Esophagus squamous epithelium (tissue), 5 donors: Measurements from ENCODE around the gene CORO2A. TPM values are rescaled to one million over a fixed set of nuclear protein-coding genes. Genes with fewer than 3 reads are reported as not detected.
A peak's percentile ranks its signal among the peaks of the same experiment; 100 is the strongest.

ENCODE experiments used
- DNase-seq: peaks from one replicate; lab custom pipeline; 2025; lab: John Stamatoyannopoulos, UW
- H3K27ac ChIP-seq, 4 donors: fragments of 200-600 bp; sonication (generic); one replicate each; pipeline ENCODE4 v1.5.1; 2016 to 2019; ENCODE audit warnings: mild to moderate bottlenecking in 1 of 4
- H3K27me3 ChIP-seq, 4 donors: fragments of 200-600 bp; sonication (generic); 1 replicate in 3 of 4; 2 replicates in 1 of 4; pipeline versions ENCODE4 v1.5.1 to v1.6.0; 2017 to 2021; ENCODE audit warnings: antibody characterized with exemption in 1 of 4
- H3K36me3 ChIP-seq, 3 donors: fragments of 200-600 bp; sonication (generic); one replicate each; pipeline ENCODE4 v1.5.1; 2016 to 2019
- H3K4me1 ChIP-seq, 3 donors: fragments of 200-600 bp; sonication (generic); one replicate each; pipeline ENCODE4 v1.5.1; 2017 to 2019
- H3K4me3 ChIP-seq, 4 donors: fragments of 200-600 bp; sonication (generic); 1 replicate in 3 of 4; 2 replicates in 1 of 4; pipeline ENCODE4 v1.5.1; 2016 to 2019; ENCODE audit warnings: mild to moderate bottlenecking in 2 of 4, moderate library complexity in 1 of 4
- H3K9me3 ChIP-seq, 3 donors: fragments of 200-600 bp; sonication (generic); one replicate each; pipeline ENCODE4 v1.5.1; 2016 to 2019
- POLR2A ChIP-seq, 4 donors: fragments of 450-650 bp; IDR thresholded peaks; one replicate each; pipeline ENCODE4 v1.6.1; 2017; ENCODE audit warnings: antibody characterized with exemption in 4 of 4, mild to moderate bottlenecking in 4 of 4, moderate library complexity in 3 of 4
- WGBS, 2 donors: methylation state at CpG; one replicate each; pipeline ENCODE4 v1.1.5; 2018; 5-methylcytosine and 5-hydroxymethylcytosine counted together
- intact Hi-C: fragments of 100-400 bp; cut with DNase I; formaldehyde crosslinking; loops from one replicate; pipeline ENCODE4 v1.15.0; 2022
- total RNA-seq, 4 donors: library from RNA; depleted of rRNA; stranded (reverse); fragments of >200 nt; gene quantifications; one replicate each; pipeline ENCODE4 v1.1.0, GENCODE V29; 2016
- TF ChIP-seq, protein P1 (sequence below), 6 experiments: fragments of 450-650 bp in 4 of 6; fragments of 200-600 bp in 2 of 6; sonication (generic) in 2 of 6; IDR thresholded peaks; one replicate each; pipeline ENCODE4 v1.5.1; 2016 to 2019; ENCODE audit warnings: antibody characterized with exemption in 6 of 6, mild to moderate bottlenecking in 4 of 6, moderate library complexity in 4 of 6
- donor health status: DM: yes; HTN: yes; CAD: no.

The CORO2A gene
- total RNA-seq, 4 donors from 2014 or later = 15.6 to 27.6 (median 26.1) TPM

DNA sequence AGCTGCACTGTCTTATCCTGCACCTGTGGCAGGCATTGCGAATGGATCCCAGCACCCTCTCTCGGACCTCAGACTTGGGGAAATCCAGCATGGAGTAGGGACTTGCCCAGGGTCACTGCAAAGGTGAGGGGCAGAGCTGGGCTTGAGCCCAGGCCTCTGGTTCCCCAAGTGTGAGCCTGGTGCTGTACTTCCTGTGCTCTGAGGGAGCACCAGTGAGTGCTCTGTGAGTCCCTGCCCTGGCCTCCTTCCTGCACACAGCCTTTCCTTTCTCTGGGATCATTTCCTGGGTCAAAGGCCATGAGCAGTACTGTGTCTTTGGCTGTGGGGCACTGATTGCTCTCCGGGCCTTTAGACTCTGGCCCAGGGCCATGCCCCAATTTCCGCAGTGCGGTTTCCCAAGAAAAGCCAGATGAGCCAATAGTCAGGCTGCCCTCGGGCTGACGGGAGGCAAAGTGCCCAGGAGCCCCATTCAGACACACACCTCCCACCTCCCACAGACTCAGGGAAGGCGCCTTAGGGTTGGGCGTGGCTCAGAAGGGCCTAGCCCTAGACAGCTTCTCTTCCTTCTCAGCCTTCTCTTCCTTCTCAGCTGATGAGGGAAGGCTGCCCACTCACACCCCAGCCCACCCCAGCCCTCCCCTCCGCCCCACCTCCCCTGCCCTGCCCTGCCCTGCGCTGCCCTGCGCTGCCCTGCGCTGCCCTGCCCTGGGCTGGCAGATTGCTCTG, 50.1 kb downstream of the CORO2A start:
- intact Hi-C loops = no loop called here
- Histone ChIP-seq H3K4me1 (peaks cover 31 to 64% (median 36%) of the 10 kb centered on the region in 3 donors), H3K4me3 (no peak overlapping the region), H3K27me3 (no peaks in the 10 kb centered on the region), H3K9me3 (no peaks in the 10 kb centered on the region), H3K27ac (peak overlapping the region; percentile 68 to 95 (median 82)), H3K36me3 (peaks cover 0 to 24% (median 0%) of the 10 kb centered on the region in 3 donors)
- TF ChIP-seq POLR2A (IDR thresholded peaks at IDR 0.05) = no peak
- TF ChIP-seq, protein P1, sequence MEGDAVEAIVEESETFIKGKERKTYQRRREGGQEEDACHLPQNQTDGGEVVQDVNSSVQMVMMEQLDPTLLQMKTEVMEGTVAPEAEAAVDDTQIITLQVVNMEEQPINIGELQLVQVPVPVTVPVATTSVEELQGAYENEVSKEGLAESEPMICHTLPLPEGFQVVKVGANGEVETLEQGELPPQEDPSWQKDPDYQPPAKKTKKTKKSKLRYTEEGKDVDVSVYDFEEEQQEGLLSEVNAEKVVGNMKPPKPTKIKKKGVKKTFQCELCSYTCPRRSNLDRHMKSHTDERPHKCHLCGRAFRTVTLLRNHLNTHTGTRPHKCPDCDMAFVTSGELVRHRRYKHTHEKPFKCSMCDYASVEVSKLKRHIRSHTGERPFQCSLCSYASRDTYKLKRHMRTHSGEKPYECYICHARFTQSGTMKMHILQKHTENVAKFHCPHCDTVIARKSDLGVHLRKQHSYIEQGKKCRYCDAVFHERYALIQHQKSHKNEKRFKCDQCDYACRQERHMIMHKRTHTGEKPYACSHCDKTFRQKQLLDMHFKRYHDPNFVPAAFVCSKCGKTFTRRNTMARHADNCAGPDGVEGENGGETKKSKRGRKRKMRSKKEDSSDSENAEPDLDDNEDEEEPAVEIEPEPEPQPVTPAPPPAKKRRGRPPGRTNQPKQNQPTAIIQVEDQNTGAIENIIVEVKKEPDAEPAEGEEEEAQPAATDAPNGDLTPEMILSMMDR (IDR thresholded peaks at IDR 0.05) = no peak
- no peak for DNase-seq
- WGBS, 2 donors = 31 to 60% methylated on average over 2 of the region's 13 CpGs

DNA sequence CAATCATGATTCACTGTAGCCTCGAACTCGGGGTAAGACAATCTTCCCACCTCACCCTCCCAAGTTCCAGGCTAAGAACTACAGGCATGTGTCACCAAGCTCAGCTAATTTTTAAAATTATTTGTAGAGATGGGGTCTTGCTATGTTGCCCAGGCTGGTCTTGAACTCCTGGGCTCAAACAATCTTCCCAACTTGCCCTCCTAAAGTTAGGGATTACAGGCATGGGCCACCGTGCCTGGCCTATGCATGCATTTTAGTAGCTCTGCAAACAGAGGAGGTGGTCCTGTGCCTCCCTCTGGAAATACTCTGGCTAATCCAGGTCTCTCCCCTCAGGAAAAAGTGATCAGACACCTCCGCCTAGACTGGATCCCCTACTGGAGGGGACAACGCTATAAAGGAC, 51.9 kb downstream of the CORO2A start:
- peaks cover 0 to 42% (median 0%) of the 10 kb centered on the region in 3 donors for H3K36me3 ChIP-seq
- no peak for TF ChIP-seq POLR2A (IDR thresholded peaks at IDR 0.05)
- TF ChIP-seq, protein P1 (IDR thresholded peaks at IDR 0.05) = no peak
- no peak for DNase-seq
- no peaks in the 10 kb centered on the region for H3K27me3 ChIP-seq
- H3K27ac ChIP-seq = no peak overlapping the region
- peaks cover 23 to 51% (median 24%) of the 10 kb centered on the region in 3 donors for H3K4me1 ChIP-seq
- intact Hi-C loops = no loop called here
- no peak overlapping the region for H3K4me3 ChIP-seq
- no peaks in the 10 kb centered on the region for H3K9me3 ChIP-seq
- 92 to 93% methylated on average over 5 of the region's 5 CpGs for WGBS, 2 donors

DNA sequence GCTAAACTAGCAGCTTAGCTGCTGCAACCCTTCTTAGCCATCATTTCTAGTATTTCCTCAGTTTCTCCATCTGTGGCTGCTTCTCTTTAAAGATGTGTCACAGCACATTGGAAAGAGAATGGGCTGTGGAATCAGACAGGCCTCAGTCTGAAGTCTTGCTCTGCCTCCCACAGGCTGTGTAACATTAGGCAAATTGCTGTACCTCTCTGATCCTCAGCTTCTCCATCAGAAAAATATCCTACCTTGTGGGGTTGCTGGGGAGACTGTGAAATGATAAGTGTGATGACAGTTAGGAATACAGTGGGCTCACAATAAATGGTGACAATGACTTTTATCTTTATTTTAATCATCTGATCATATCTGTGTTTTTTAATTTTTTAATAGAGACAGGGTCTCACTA, 55.9 kb downstream of the CORO2A start:
- DNase-seq = no peak

DNA sequence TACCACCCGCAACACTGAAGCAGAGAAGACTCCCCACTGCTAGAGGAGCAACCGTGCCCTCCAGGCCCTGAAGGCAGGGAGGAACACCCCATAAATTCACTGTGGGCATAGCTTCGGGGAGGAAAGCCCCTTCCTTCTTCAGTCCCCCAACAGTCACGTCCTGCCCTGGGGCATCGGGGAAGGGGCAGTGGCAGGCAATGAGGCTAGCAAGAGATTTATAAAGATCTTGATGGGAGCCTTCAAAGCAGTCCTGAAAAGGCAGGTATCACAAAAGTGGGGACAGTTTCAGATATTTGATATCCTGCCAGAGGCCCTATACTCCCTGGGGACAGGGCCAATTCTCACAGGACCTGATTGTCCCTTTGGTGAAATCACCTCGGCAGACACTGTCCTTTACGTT, 56.5 kb downstream of the CORO2A start:
- no peak for DNase-seq
- H3K27ac ChIP-seq = peak overlapping the region in 2 of 4 donors; percentile 39 to 50
- no peak overlapping the region for H3K4me3 ChIP-seq
- 85% methylated on average over 5 to 6 of the region's 7 CpGs for WGBS, 2 donors
- no peaks in the 10 kb centered on the region for H3K27me3 ChIP-seq
- H3K4me1 ChIP-seq = peaks cover 0 to 17% (median 0%) of the 10 kb centered on the region in 3 donors
- intact Hi-C loops = no loop called here
- TF ChIP-seq, protein P1 (IDR thresholded peaks at IDR 0.05) = no peak
- TF ChIP-seq POLR2A (IDR thresholded peaks at IDR 0.05) = no peak
- H3K9me3 ChIP-seq = no peaks in the 10 kb centered on the region
- peaks cover 9 to 88% (median 18%) of the 10 kb centered on the region in 3 donors for H3K36me3 ChIP-seq

More for the DNA sequence above, 55.9 kb downstream of the CORO2A start:
- intact Hi-C loops = no loop called here
- Histone ChIP-seq H3K36me3 (peaks cover 9 to 82% (median 18%) of the 10 kb centered on the region in 3 donors), H3K27ac (no peak overlapping the region), H3K4me3 (no peak overlapping the region), H3K4me1 (peaks cover 0 to 17% (median 0%) of the 10 kb centered on the region in 3 donors), H3K27me3 (no peaks in the 10 kb centered on the region), H3K9me3 (no peaks in the 10 kb centered on the region)
- no peak for TF ChIP-seq POLR2A (IDR thresholded peaks at IDR 0.05)
- TF ChIP-seq, protein P1 (IDR thresholded peaks at IDR 0.05) = no peak

DNA sequence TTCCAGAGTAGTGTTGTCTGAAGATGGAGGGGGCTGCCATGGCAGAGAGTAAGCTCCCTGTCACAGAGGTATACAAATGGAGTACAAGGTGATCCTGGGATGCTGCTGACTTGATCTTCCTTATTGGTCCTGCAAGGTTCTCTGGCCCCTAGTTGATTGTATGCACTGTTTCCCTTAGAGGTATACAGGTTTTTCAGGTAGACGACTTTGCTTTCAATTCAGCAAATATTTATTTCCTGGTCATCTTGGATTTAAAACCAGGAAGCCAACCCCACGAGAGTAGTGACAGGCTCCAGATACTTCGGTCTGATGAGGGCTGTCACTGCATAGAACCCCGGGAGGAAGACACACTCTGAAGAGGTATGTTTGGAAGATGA, 56.9 kb downstream of the CORO2A start:
- Histone ChIP-seq H3K27ac (peak overlapping the region in 2 of 4 donors; percentile 39 to 50), H3K4me3 (no peak overlapping the region), H3K9me3 (no peaks in the 10 kb centered on the region), H3K27me3 (no peaks in the 10 kb centered on the region), H3K36me3 (peaks cover 9 to 92% (median 18%) of the 10 kb centered on the region in 3 donors), H3K4me1 (peaks cover 0 to 17% (median 0%) of the 10 kb centered on the region in 3 donors)
- DNase-seq = no peak
- WGBS, 2 donors = 60 to 66% methylated on average over 1 to 3 of the region's 4 CpGs
- intact Hi-C loops = no loop called here
- TF ChIP-seq POLR2A (IDR thresholded peaks at IDR 0.05) = no peak
- TF ChIP-seq, protein P1 (IDR thresholded peaks at IDR 0.05) = no peak
